HepG2 (cell line): ENCODE results near the gene WDR7. TPM values are rescaled to one million over a fixed set of nuclear protein-coding genes. Genes with fewer than 3 reads are reported as not detected.

ENCODE experiments used
- ATAC-seq: fragments of 200-7000 bp; cut with Tn5 transposase; 3 replicates; pipeline ENCODE4 v1.9.1; 2020; ENCODE audit warnings: mild to moderate bottlenecking, moderate library complexity
- BruUV-seq: library from RNA; stranded (reverse); fragments of 400-500 nt; replicated peaks from 2 replicates; lab custom pipeline; 2021; lab: Mats Ljungman, UMichigan
- CTCF ChIA-PET: fragments of 300-600 bp; formaldehyde crosslinking; extraction: SDS; loops from one replicate; lab custom pipeline; 2021; ENCODE audit warnings: low total read pairs, inconsistent platforms, low intra/inter-chr PET ratio; lab: Yijun Ruan, JAX
- POLR2A ChIA-PET: fragments of 350-600 bp; sonication (Branson Sonifier 250); formaldehyde crosslinking; loops from one replicate; lab custom pipeline; 2020; ENCODE audit warnings: antibody characterized with exemption, inconsistent platforms; lab: Yijun Ruan, JAX
- DNase-seq: peaks from one replicate; pipeline ENCODE4 v3.0.0-alpha.2; 2015; ENCODE audit warnings: low spot score
- FAIRE-seq: peaks from 3 replicates; lab custom pipeline; 2011; peaks lifted over from hg19 to GRCh38; lab: Jason Lieb, UNC
- H2AFZ ChIP-seq: one replicate; pipeline ENCODE4 v1.6.1; 2011; ENCODE audit warnings: low read length, inconsistent platforms
- H3K27ac ChIP-seq: fragments of 300-600 bp; 3 replicates; pipeline ENCODE4 v1.8.0; 2011; ENCODE audit warnings: mixed run types, mild to moderate bottlenecking, mixed read lengths, low read length, inconsistent platforms; ENCODE audit not compliant: insufficient read depth; ENCODE audit errors: extremely low read length
- H3K27me3 ChIP-seq, 2 experiments: fragments of 200-600 bp in 1 of 2; 2 replicates in 1 of 2; 3 replicates in 1 of 2; pipeline versions ENCODE4 v1.6.0 to v1.8.0; 2011; ENCODE audit warnings: low read length in 2 of 2, mild to moderate bottlenecking in 2 of 2, moderate library complexity in 2 of 2, inconsistent platforms in 1 of 2; ENCODE audit not compliant: insufficient read depth in 2 of 2, control insufficient read depth in 1 of 2
- H3K36me3 ChIP-seq, 2 experiments: fragments of 200-600 bp in 1 of 2; replicated peaks in 1 of 2; 2 replicates in 1 of 2; 3 replicates in 1 of 2; pipeline versions ENCODE4 v1.5.1 to v1.8.0; 2011; ENCODE audit warnings: low read length in 2 of 2, inconsistent platforms in 1 of 2; ENCODE audit not compliant: insufficient read depth in 2 of 2, control insufficient read depth in 1 of 2
- H3K4me1 ChIP-seq: 2 replicates; pipeline ENCODE4 v1.5.1; 2012; ENCODE audit warnings: low read length, inconsistent platforms; ENCODE audit not compliant: insufficient read depth
- H3K4me2 ChIP-seq: 2 replicates; pipeline ENCODE4 v1.6.0; 2011; ENCODE audit warnings: low read depth, low read length, inconsistent platforms
- H3K4me3 ChIP-seq, 3 experiments: fragments of 200-600 bp in 1 of 3; sonication (generic), shearing (Covaris generic) in 1 of 3; replicated peaks in 1 of 3; 2 replicates each; pipeline ENCODE4 v1.5.1; 2011 to 2016; ENCODE audit warnings: low read length in 3 of 3, inconsistent platforms in 2 of 3, low read depth in 2 of 3, mild to moderate bottlenecking in 2 of 3, control low read depth in 1 of 3, mixed read lengths in 1 of 3; ENCODE audit not compliant: insufficient read depth in 1 of 3
- H3K79me2 ChIP-seq: one replicate; pipeline ENCODE4 v1.6.1; 2011; ENCODE audit warnings: low read length, inconsistent platforms; ENCODE audit not compliant: insufficient read depth
- H3K9ac ChIP-seq: 2 replicates; pipeline ENCODE4 v1.6.0; 2011; ENCODE audit warnings: mild to moderate bottlenecking, low read depth, low read length, inconsistent platforms; ENCODE audit not compliant: insufficient read depth
- H3K9me3 ChIP-seq: 2 replicates; pipeline ENCODE4 v1.5.1; 2012; ENCODE audit warnings: mild to moderate bottlenecking, low read length
- H4K20me1 ChIP-seq: 2 replicates; pipeline ENCODE4 v1.6.0; 2011; ENCODE audit warnings: inconsistent platforms, mild to moderate bottlenecking, low read length, moderate library complexity; ENCODE audit not compliant: insufficient read depth
- AHDC1 ChIP-seq: sonication (generic); formaldehyde crosslinking; IDR thresholded peaks from 2 replicates; pipeline ENCODE4 v1.5.1; 2020; ENCODE audit warnings: mild to moderate bottlenecking, missing genetic modification reagents, borderline replicate concordance
- ATF7 ChIP-seq, 2 experiments: fragments of 450-650 bp in 1 of 2; sonication (generic) in 1 of 2; formaldehyde crosslinking in 1 of 2; IDR thresholded peaks; 2 replicates each; pipeline versions ENCODE4 v1.4.0 to v1.6.1; 2016 to 2020; ENCODE audit warnings: antibody characterized with exemption in 1 of 2, mild to moderate bottlenecking in 1 of 2, missing genetic modification reagents in 1 of 2
- CREB1 ChIP-seq, 2 experiments: fragments of 450-650 bp in 1 of 2; IDR thresholded peaks; 2 replicates each; pipeline ENCODE4 v1.6.1; 2016 to 2017; ENCODE audit warnings: control low read depth in 1 of 2, mild to moderate bottlenecking in 1 of 2, missing compliant biosample characterization in 1 of 2, missing genetic modification characterization in 1 of 2
- ELF3 ChIP-seq: IDR thresholded peaks from 2 replicates; pipeline ENCODE4 v1.6.1; 2016; ENCODE audit warnings: missing genetic modification reagents, missing compliant biosample characterization
- FOXA1 ChIP-seq, 2 experiments: fragments of 450-650 bp in 1 of 2; sonication (generic) in 1 of 2; formaldehyde crosslinking in 1 of 2; IDR thresholded peaks; 2 replicates each; pipeline versions ENCODE4 v1.4.0 to v1.6.1; 2016 to 2020; ENCODE audit warnings: missing genetic modification reagents in 1 of 2
- HDAC2 ChIP-seq: sonication (generic); formaldehyde crosslinking; IDR thresholded peaks from 2 replicates; pipeline ENCODE4 v1.4.0; 2020; ENCODE audit warnings: missing genetic modification reagents
- NCOA5 ChIP-seq: sonication (generic); formaldehyde crosslinking; IDR thresholded peaks from 2 replicates; pipeline ENCODE4 v1.4.0; 2020; ENCODE audit warnings: missing genetic modification reagents
- NFKBIZ ChIP-seq: IDR thresholded peaks from 2 replicates; pipeline ENCODE4 v1.6.1; 2018; ENCODE audit warnings: missing genetic modification reagents, missing compliant biosample characterization
- NR0B2 ChIP-seq: sonication (generic); formaldehyde crosslinking; IDR thresholded peaks from 2 replicates; pipeline ENCODE4 v1.4.0; 2020; ENCODE audit warnings: mild to moderate bottlenecking, missing genetic modification reagents
- RNF2 ChIP-seq: fragments of 450-650 bp; conservative IDR thresholded peaks from 2 replicates; pipeline ENCODE4 v1.6.1; 2016; ENCODE audit warnings: low read depth
- ZBTB49 ChIP-seq: sonication (generic); formaldehyde crosslinking; IDR thresholded peaks from 2 replicates; pipeline ENCODE4 v1.4.0; 2020; ENCODE audit warnings: missing genetic modification reagents, borderline replicate concordance
- ZNF264 ChIP-seq: sonication (generic); formaldehyde crosslinking; IDR thresholded peaks from 2 replicates; pipeline ENCODE4 v1.4.0; 2020; ENCODE audit warnings: missing genetic modification reagents
- ZNF329 ChIP-seq: sonication (generic); formaldehyde crosslinking; IDR thresholded peaks from 2 replicates; pipeline ENCODE4 v1.9.0; 2021; ENCODE audit warnings: low read depth, mild to moderate bottlenecking, missing genetic modification reagents
- ZNF354B ChIP-seq: sonication (generic); formaldehyde crosslinking; IDR thresholded peaks from 2 replicates; pipeline ENCODE4 v1.8.0; 2022; ENCODE audit warnings: mild to moderate bottlenecking, missing genetic modification reagents
- ZNF563 ChIP-seq: sonication (generic); formaldehyde crosslinking; IDR thresholded peaks from 2 replicates; pipeline ENCODE4 v1.8.0; 2022; ENCODE audit warnings: mild to moderate bottlenecking, moderate library complexity, missing genetic modification reagents
- ZNF713 ChIP-seq: sonication (generic); formaldehyde crosslinking; IDR thresholded peaks from 2 replicates; pipeline ENCODE4 v1.4.0; 2020; ENCODE audit warnings: mild to moderate bottlenecking, missing genetic modification reagents
- ZNF737 ChIP-seq: sonication (generic); formaldehyde crosslinking; IDR thresholded peaks from 2 replicates; pipeline ENCODE4 v1.5.0; 2020; ENCODE audit warnings: missing genetic modification reagents, mild to moderate bottlenecking, borderline replicate concordance
- ZNF841 ChIP-seq: sonication (generic); formaldehyde crosslinking; IDR thresholded peaks from 2 replicates; pipeline ENCODE4 v1.8.1; 2023; ENCODE audit warnings: missing genetic modification reagents, borderline replicate concordance
- WGBS: methylation state at CpG from one replicate; pipeline ENCODE4 v1.1.6; 2017; ENCODE audit warnings: low lambda C conversion rate; 5-methylcytosine and 5-hydroxymethylcytosine counted together
- in situ Hi-C: cut with HindIII; loops from 2 replicates; pipeline ENCODE4 v1.10.0; 2017; ENCODE audit warnings: low pct_unique_long_range_greater_than_20kb; ENCODE audit not compliant: extremely low pct_ligation_motif_present
- intact Hi-C: fragments of 100-400 bp; cut with micrococcal nuclease; formaldehyde crosslinking; loops from one replicate; pipeline ENCODE4 v1.10.0; 2022; ENCODE audit not compliant: unreplicated experiment
- polyA plus RNA-seq, 8 experiments: library from polyadenylated mRNA; depleted of rRNA in 3 of 8; stranded (reverse) in 7 of 8; unstranded in 1 of 8; fragments of >200 nt; fragmentation: Illumina TruSeq in 4 of 8; extraction: Trizol in 4 of 8; gene quantifications; 2 replicates each; pipeline versions ENCODE4 v1.2.1 to v1.2.3, GENCODE V29; 2011 to 2016; ENCODE audit warnings: low read depth in 4 of 8, missing spikeins in 1 of 8, mixed read lengths in 1 of 8; ENCODE audit not compliant: insufficient read depth in 1 of 8
- total RNA-seq, 5 experiments: library from RNA; depleted of rRNA; stranded (reverse); fragments of >200 nt; fragmentation: Illumina TruSeq; extraction: Trizol; gene quantifications; 2 replicates each; pipeline ENCODE4 v1.2.3, GENCODE V29; 2016; ENCODE audit warnings: low read depth in 1 of 5

Gene WDR7
- total and polyA plus RNA-seq, 2 of the 13 experiments (the other 11 are each of a cell fraction or from before 2014, with no cell fraction given), result 2.0 to 7.8 TPM

GRCh38 chr18:56815926-56816325 lies 164.8 kb downstream of the WDR7 start:
- DNase-seq (peak; percentile 48), FAIRE-seq (no peak), ATAC-seq (peak; percentile 49; the same call in 1 of the 3 replicates)
- no peaks in the 10 kb centered on the region for H4K20me1 ChIP-seq
- H3K27me3 ChIP-seq, result no peaks in the 10 kb centered on the region
- H2AFZ ChIP-seq, result no peak overlapping the region
- H3K27ac ChIP-seq, result no peak overlapping the region
- H3K4me1 ChIP-seq, result peaks cover 9% of the 10 kb centered on the region; the same call in 1 of the 2 replicates
- H3K4me2 ChIP-seq, result no peak overlapping the region
- no peaks in the 10 kb centered on the region for H3K9me3 ChIP-seq
- no peaks in the 10 kb centered on the region for H3K36me3 ChIP-seq
- BruUV-seq, result no TSS peak
- H3K79me2 ChIP-seq, result no peaks in the 10 kb centered on the region
- ChIA-PET POLR2A (no interaction called here), CTCF (no interaction called here)
- no peak overlapping the region for H3K4me3 ChIP-seq
- WGBS, result 40% methylated on average over 7 of the region's 7 CpGs
- intact Hi-C loops (no loop called here), in situ Hi-C loops (no loop called here)
- H3K9ac ChIP-seq, result no peak overlapping the region
- TF ChIP-seq ZNF264 (no peak), ZNF563 (CRISPR knock-in tag) (no peak), NR0B2 (CRISPR knock-in tag) (no peak), ATF7 (IDR thresholded peaks at IDR 0.05) (peak; percentile 88), ATF7 (CRISPR knock-in tag; IDR thresholded peaks at IDR 0.05) (no peak), ZNF329 (CRISPR knock-in tag) (no peak), CREB1 (IDR thresholded peaks at IDR 0.05) (peak; percentile 63), CREB1 (CRISPR knock-in tag; IDR thresholded peaks at IDR 0.05) (no peak), AHDC1 (CRISPR knock-in tag) (no peak), ZNF737 (CRISPR knock-in tag) (no peak), HDAC2 (CRISPR knock-in tag) (no peak), ZNF841 (CRISPR knock-in tag) (no peak), ZBTB49 (CRISPR knock-in tag) (no peak), ELF3 (CRISPR knock-in tag) (no peak), ZNF713 (CRISPR knock-in tag) (no peak), NCOA5 (CRISPR knock-in tag) (no peak), FOXA1 (IDR thresholded peaks at IDR 0.05) (no peak), FOXA1 (CRISPR knock-in tag; IDR thresholded peaks at IDR 0.05) (peak; percentile 30; the same call in 1 of the 2 replicates), ZNF354B (CRISPR knock-in tag) (no peak), RNF2 (no peak), NFKBIZ (CRISPR knock-in tag) (no peak)
